Fibroblast of the aortic adventitia (primary cell): Measurements from ENCODE around the gene BEST4. TPM values are rescaled to one million over a fixed set of nuclear protein-coding genes. Genes with fewer than 3 reads are reported as not detected.
"Not testable (repeated sequence)": the region's sequence is repeated elsewhere in the genome, so short reads cannot be mapped to it uniquely, and the experiment has no call there.

Source experiments
- DNase-seq: peaks from one replicate; pipeline ENCODE4 v3.0.0-alpha.2; 2010; ENCODE audit warnings: low read depth
- H3K4me3 ChIP-seq: 2 replicates; pipeline ENCODE4 v1.5.1; 2011; ENCODE audit warnings: low read depth, mild to moderate bottlenecking, control low read depth, low read length, moderate library complexity
- total RNA-seq: library from RNA; depleted of rRNA; stranded (reverse); fragments of >200 nt; gene quantifications from 2 replicates; pipeline ENCODE4 v1.2.3, GENCODE V29; 2012; ENCODE audit warnings: low replicate concordance
- TF ChIP-seq, protein P1 (sequence below): IDR thresholded peaks from 2 replicates; pipeline ENCODE4 v1.5.1; 2011; ENCODE audit warnings: mild to moderate bottlenecking, low read length, control low read depth, inconsistent platforms; ENCODE audit not compliant: insufficient read depth

The BEST4 gene
- total RNA-seq, 1 donor, result 0.09 TPM

DNA sequence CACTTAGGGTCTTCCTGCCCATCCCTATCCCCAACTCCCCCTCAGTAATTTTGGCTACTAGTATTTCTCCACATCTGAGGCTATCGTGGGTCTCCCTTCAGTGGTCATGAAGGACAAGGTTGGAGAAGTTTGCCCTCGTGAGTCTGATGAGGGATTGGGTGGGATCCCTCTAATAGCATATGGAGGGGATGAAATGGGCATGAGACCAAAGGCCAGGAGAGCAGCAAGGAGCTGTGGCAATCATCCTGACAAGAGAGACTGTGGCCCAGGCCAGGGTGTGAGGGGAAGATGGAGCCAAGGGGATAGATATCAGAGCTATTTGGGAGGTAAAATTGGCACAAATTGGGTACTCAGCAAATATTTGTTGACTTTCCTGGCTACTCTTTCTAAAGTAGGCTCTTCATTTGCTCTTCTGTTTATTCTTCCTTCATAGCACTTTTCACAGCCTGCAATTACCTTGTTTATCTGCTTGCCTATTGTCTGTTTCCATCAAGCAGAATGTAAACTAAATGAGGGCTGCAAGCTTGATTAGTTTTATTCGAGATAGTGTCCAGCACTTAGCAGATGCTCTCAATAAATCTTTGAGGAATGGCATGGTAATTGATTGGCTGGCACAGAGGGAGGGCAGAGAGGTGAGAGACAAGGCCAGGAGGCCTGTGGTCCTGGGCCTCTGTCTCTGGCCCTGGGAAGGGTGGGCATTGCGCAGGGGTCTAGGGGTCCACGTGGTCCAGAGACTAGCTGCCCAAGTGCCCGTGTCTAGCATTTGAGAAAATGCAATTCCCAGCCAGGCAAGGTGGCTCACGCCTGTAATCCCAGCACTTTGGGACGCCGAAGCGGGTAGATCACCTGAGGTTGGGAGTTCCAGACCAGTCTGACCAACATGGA, 10.8 kb upstream of the BEST4 start:
- TF ChIP-seq, protein P1, sequence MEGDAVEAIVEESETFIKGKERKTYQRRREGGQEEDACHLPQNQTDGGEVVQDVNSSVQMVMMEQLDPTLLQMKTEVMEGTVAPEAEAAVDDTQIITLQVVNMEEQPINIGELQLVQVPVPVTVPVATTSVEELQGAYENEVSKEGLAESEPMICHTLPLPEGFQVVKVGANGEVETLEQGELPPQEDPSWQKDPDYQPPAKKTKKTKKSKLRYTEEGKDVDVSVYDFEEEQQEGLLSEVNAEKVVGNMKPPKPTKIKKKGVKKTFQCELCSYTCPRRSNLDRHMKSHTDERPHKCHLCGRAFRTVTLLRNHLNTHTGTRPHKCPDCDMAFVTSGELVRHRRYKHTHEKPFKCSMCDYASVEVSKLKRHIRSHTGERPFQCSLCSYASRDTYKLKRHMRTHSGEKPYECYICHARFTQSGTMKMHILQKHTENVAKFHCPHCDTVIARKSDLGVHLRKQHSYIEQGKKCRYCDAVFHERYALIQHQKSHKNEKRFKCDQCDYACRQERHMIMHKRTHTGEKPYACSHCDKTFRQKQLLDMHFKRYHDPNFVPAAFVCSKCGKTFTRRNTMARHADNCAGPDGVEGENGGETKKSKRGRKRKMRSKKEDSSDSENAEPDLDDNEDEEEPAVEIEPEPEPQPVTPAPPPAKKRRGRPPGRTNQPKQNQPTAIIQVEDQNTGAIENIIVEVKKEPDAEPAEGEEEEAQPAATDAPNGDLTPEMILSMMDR, result no peak
- no peak overlapping the region for H3K4me3 ChIP-seq
- no peak for DNase-seq

DNA sequence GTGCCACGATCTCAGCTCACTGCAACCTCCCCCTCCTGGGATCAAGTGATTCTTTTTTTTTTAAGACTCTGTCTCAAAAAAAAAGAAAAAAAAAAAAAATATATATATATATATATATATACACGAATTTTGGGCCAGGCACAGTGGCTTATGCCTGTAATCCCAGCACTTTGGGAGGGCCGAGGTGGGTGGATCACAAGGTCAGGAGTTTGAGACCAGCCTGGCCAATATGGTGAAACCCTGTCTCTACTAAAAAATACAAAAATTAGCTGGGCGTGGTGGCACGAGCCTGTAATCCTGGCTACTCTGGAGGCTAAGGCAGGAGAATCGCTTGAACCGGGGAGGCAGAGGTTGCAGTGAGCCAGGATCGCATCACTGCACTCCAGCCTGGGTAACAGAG, 9.9 kb upstream of the BEST4 start:
- not testable (repeated sequence) for H3K4me3 ChIP-seq, DNase-seq

DNA sequence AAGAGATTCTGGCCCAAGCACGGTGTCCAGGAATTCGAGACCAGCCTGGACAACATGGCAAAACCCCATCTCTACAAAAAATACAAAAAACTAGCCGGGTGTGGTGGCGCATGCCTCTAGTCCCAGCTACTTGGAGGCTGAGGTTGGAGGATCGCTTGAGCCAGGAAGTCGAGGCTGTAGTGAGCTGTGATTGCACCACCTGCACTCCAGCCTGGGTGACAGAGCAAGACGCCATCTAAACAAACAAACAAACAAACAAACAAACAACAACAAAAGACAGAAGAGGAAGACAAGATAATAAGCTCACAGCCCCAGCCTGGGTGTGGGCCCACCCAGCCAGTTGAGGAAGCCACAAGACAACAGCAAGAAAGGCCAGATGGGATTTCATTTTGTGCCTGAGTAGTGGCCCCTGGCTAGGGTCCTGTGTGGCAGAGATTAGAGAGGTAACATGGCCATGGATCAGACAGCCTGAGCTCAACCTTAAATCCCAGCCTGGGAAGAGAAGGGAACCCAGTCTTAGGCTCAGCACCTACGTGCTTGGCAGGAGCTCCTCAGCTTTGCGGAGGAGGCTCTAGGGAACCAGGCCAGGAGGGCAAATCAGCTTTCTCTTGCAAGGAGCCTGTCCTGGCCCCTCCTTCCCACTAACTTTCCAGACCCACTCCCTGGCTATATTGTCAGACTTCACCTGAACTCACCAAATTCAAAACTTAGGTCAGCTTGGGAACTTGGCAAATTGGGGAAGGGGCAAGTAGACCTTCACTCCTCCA, 4.9 kb upstream of the BEST4 start:
- TF ChIP-seq, protein P1, result no peak
- no peak for DNase-seq
- H3K4me3 ChIP-seq, result no peak overlapping the region

DNA sequence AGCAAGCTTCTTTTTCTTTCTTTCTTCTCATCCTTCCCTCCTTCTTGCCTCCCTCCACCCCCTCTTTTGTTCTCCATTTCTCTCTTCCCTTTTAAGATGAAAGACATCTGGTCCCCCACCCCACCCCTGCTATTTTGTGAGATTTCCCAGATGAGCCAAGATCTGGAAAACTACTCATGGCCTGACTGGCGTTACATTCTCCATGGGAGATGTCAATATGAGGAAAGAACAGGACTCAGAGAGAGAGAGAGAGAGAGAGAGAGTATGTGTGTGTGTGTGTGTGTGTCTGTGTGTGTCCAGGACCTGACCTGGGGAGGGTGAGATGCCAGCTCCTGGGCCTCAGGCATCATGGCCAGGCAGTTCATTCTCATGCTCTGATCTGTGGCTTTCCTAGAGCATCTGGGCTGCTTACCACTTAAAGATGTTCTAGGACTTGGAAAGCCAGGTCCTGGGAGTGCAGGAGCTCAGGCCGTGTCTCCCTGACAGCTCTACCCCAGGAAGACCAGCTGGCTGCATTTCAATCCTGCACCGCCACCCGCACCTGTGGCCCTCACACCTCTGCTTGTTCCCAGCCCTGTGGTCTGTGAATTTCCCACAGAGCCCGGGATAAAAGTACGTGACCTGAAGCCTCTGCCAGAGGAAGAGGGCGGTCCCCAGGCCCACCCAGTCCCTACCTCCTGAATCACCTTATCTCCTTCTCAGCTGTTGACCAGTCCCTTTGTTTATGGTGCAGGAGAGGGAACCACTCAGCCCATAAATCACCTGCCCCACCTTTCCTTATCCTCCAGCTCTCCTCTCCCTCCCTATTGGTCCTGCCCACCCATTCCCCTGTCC, 3.2 kb upstream of the BEST4 start:
- TF ChIP-seq, protein P1, result no peak
- DNase-seq, result peak; percentile 20
- no peak overlapping the region for H3K4me3 ChIP-seq

DNA sequence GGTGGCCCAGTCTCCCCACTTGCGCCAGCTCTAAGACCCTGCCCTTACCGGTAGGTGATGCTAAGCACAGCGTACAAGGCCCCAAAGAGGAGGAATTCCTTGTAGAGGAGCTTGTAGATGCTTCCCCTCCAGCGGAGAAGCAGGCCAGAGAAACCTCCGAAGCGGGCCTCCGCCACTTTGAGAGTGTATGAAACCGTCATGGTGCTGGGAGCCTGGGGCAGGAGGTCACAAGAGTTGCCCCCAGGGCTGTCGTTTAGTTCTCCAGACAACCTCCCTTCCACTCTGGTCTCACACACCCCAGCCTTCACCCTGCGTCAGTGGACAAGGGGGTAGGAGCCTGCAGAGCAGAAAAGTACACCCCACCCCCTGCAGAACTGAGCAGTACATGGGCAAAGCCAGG, 464 bp downstream of the BEST4 start:
- no peak overlapping the region for H3K4me3 ChIP-seq
- TF ChIP-seq, protein P1, result no peak
- no peak for DNase-seq

DNA sequence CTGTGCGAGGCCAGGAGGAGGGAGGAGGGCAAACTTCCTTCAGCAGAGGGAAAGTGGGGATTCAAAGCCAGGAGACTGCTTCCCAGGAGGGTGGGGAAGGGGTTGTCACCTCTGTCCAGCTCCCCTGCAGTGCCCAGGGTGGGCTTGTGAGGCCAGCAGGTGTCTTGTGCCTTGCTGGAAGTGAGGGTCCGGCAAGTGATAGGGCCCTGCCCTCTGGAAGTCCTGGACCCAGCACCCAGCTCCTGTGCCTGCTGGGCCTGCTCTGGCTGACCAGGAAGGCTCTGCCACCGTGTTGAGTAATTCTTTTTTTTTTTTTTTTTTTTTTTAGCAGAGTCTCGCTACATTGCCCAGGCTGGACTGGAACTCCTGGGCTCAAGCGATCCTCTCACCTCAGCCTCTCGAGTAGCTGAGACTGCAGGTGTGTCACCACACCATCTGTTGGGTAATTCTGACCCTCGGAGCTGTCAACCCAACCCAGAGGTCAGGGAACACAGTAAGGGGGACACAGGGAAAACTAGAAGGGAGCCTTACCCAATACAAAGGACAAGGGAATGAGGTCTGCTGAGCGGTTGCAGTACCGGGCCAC, 1.0 kb downstream of the BEST4 start:
- TF ChIP-seq, protein P1, result no peak
- no peak overlapping the region for H3K4me3 ChIP-seq
- DNase-seq, result no peak
